KOPT-K1 (cell line): ENCODE measurements around the gene MDM4.

ENCODE experiments used
- H3K27ac ChIP-seq: fragments of 200-600 bp; sonication (generic); 2 replicates; pipeline ENCODE4 v1.5.1; 2016; ENCODE audit warnings: antibody characterized with exemption, mild to moderate bottlenecking, low read depth, low read length; ENCODE audit not compliant: poor library complexity, severe bottlenecking
- H3K36me3 ChIP-seq: fragments of 200-600 bp; sonication (generic); 2 replicates; pipeline ENCODE4 v1.5.1; 2017; ENCODE audit warnings: antibody characterized with exemption, mild to moderate bottlenecking, low read length, moderate library complexity; ENCODE audit not compliant: insufficient read depth
- H3K9me3 ChIP-seq: fragments of 200-600 bp; sonication (generic); 2 replicates; pipeline ENCODE4 v1.5.1; 2017; ENCODE audit warnings: antibody characterized with exemption, low read length, mild to moderate bottlenecking; ENCODE audit not compliant: insufficient read depth, poor library complexity, severe bottlenecking

The MDM4 gene

DNA sequence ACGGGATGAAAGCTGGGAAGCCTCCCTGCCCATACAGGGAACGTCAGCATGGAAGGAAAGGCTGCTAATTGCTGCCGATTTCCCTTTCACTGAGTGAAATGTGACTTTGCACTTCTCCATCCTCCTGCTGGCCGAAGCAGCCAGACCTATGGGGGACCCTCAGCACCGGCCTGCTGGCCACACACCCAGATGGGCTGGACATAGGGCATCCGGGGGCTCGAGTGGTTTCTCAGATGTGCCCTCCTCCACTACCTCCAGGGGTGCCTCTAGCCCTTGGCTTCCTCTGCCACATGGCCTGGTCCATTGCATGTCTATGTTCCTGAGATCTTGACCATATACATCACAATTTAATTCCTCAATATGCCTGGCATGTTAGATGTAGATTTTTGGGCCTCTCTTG, 89.6 kb downstream of the MDM4 start:
- Histone ChIP-seq H3K9me3 (no peaks in the 10 kb centered on the region), H3K27ac (no peak overlapping the region), H3K36me3 (no peaks in the 10 kb centered on the region)
